Measurements from ENCODE around the gene DPP6. TPM values are rescaled to one million over a fixed set of nuclear protein-coding genes. Genes with fewer than 3 reads are reported as not detected.

The DPP6 gene
- total and polyA plus RNA-seq, 2 experiments from 2014 or later = 0.20 to 0.44 TPM

DNA sequence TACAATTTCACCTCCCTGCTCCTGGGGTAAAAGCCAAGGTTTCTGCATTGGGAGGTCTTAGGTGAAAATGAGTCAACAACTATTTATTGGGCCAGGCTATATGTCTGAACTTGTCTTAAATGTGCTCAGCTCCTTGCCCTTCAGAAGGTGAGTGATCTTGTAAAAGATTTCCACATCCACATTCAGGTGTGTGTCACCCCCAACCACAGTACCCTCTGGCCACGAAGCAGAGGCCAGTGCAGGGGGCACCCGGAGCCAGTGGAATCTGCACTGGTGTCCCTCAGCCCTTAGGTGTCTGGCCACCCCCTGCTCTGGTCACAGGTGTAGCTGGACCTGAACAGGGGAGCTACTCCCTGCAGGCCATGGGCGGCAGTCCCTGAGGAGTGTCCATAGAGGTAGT lies 752.3 kb downstream of the DPP6 start:
- DNase-seq (ENCODE audit: low spot score) = no peak
- Histone ChIP-seq H3K4me3 (no peak overlapping the region), H3K9me3 (ENCODE audit: low read depth) (no peaks in the 10 kb centered on the region), H2AFZ (no peak overlapping the region), H3K27ac (no peak overlapping the region), H3K9me2 (replicated peaks; ENCODE audit: insufficient read depth) (no peaks in the 10 kb centered on the region), H3K4me2 (no peak overlapping the region), H3K36me3 (replicated peaks; ENCODE audit: insufficient read depth, low read depth) (no peaks in the 10 kb centered on the region), H3K4me1 (ENCODE audit: insufficient read depth) (no peaks in the 10 kb centered on the region), H3K27me3 (no peaks in the 10 kb centered on the region), H4K20me1 (ENCODE audit: insufficient read depth, poor library complexity, severe bottlenecking) (no peaks in the 10 kb centered on the region), H3K79me2 (no peaks in the 10 kb centered on the region)
- 74% methylated on average over 3 of the region's 3 CpGs for WGBS (ENCODE audit: low lambda C conversion rate, missing lambda C conversion rate)
- TF ChIP-seq CTCF (IDR thresholded peaks at IDR 0.05; ENCODE audit: poor library complexity) = no peak
- no peak for TF ChIP-seq EZH2phosphoT487 (IDR thresholded peaks at IDR 0.05; ENCODE audit: low read depth, severe bottlenecking, unreplicated experiment)
- TF ChIP-seq EZH2 (IDR thresholded peaks at IDR 0.05; ENCODE audit: borderline replicate concordance) = no peak

DNA sequence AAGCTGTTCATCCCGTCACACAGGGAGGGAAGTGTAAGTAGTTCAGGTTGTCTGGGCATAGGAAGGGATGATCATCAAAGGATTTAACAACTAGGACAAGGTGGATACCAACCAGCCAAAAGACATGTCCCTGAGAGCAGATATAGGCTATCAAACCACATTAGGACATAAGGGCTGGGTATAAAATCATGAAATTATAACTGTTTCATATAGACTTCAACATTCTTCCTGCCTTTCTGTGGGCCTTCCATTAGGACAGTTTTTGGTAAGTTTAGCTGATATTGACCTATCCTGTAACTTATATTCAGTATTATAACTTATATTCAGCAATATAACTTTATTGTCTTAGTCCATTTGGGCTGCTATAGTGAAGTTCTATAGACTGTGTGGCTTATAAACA lies 759.8 kb downstream of the DPP6 start:
- Histone ChIP-seq H3K4me3 (no peak overlapping the region), H3K36me3 (replicated peaks; ENCODE audit: insufficient read depth, low read depth) (no peaks in the 10 kb centered on the region), H3K9me2 (replicated peaks; ENCODE audit: insufficient read depth) (no peaks in the 10 kb centered on the region), H3K9me3 (ENCODE audit: low read depth) (no peaks in the 10 kb centered on the region), H3K27ac (no peak overlapping the region), H3K4me1 (ENCODE audit: insufficient read depth) (no peaks in the 10 kb centered on the region), H4K20me1 (ENCODE audit: insufficient read depth, poor library complexity, severe bottlenecking) (no peaks in the 10 kb centered on the region), H3K4me2 (no peak overlapping the region), H3K27me3 (no peaks in the 10 kb centered on the region), H2AFZ (no peak overlapping the region), H3K79me2 (no peaks in the 10 kb centered on the region)
- no peak for DNase-seq (ENCODE audit: low spot score)
- WGBS (ENCODE audit: low lambda C conversion rate, missing lambda C conversion rate) = 91% methylated on average over 1 of the region's 1 CpG
- no peak for TF ChIP-seq CTCF (IDR thresholded peaks at IDR 0.05; ENCODE audit: poor library complexity)
- TF ChIP-seq EZH2 (IDR thresholded peaks at IDR 0.05; ENCODE audit: borderline replicate concordance) = no peak
- no peak for TF ChIP-seq EZH2phosphoT487 (IDR thresholded peaks at IDR 0.05; ENCODE audit: low read depth, severe bottlenecking, unreplicated experiment)

DNA sequence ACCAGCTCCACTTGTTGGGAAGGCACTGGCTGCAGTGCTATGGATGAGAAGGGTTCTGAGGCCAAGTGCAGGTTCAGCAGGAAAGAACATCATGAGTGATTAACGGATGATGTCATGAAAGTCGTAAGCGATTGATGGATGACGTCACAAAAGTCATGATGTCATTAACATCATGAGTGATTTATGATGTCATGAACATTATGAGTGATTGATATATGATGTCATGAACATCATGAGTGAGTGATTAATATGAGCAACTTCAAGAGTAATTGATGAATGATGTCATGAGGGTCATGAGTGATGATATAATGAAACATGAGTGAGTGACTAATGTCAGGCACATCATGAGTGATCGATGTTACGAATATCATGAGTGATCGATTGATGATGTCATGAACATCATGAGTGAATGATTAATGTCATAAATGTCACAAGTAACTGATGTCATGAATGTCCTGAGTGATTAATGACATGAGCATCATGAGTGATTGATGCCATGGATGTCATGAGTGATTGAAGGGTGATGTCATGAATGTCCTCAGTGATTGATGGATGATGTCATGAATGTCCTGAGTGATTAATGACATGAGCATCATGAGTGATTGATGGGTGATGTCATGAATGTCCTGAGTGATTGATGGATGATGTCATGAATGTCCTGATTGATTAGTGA lies 765.2 kb downstream of the DPP6 start:
- H3K79me2 ChIP-seq = no peaks in the 10 kb centered on the region
- TF ChIP-seq EZH2 (IDR thresholded peaks at IDR 0.05; ENCODE audit: borderline replicate concordance) (no peak), CTCF (IDR thresholded peaks at IDR 0.05; ENCODE audit: poor library complexity) (no peak), EZH2phosphoT487 (IDR thresholded peaks at IDR 0.05; ENCODE audit: low read depth, severe bottlenecking, unreplicated experiment) (no peak)
- DNase-seq (ENCODE audit: low spot score) = no peak
- no peaks in the 10 kb centered on the region for H3K27me3 ChIP-seq
- H3K4me3 ChIP-seq = no peak overlapping the region
- H3K9me3 ChIP-seq (ENCODE audit: low read depth) = no peaks in the 10 kb centered on the region
- no peaks in the 10 kb centered on the region for H3K9me2 ChIP-seq (replicated peaks; ENCODE audit: insufficient read depth)
- WGBS (ENCODE audit: low lambda C conversion rate, missing lambda C conversion rate) = 80% methylated on average over 7 of the region's 7 CpGs
- no peak overlapping the region for H3K27ac ChIP-seq
- no peaks in the 10 kb centered on the region for H3K36me3 ChIP-seq (replicated peaks; ENCODE audit: insufficient read depth, low read depth)
- no peak overlapping the region for H3K4me2 ChIP-seq
- H2AFZ ChIP-seq = no peak overlapping the region
- no peaks in the 10 kb centered on the region for H3K4me1 ChIP-seq (ENCODE audit: insufficient read depth)
- no peaks in the 10 kb centered on the region for H4K20me1 ChIP-seq (ENCODE audit: insufficient read depth, poor library complexity, severe bottlenecking)
